CD4-positive, alpha-beta memory T cell (primary cell): ENCODE measurements around the gene CELF6. TPM values are rescaled to one million over a fixed set of nuclear protein-coding genes. Genes with fewer than 3 reads are reported as not detected.

Experiments used
- CTCF ChIA-PET: fragments of 350-600 bp; sonication (Branson Sonifier 250); formaldehyde crosslinking; loops from one replicate; lab custom pipeline; 2021; ENCODE audit warnings: inconsistent platforms; ENCODE audit not compliant: partially characterized antibody; lab: Charles Lee
- POLR2A ChIA-PET: fragments of 350-600 bp; sonication (Branson Sonifier 250); formaldehyde crosslinking; loops from one replicate; lab custom pipeline; 2021; ENCODE audit not compliant: partially characterized antibody; lab: Charles Lee
- DNase-seq, 5 donors: peaks; one replicate each; pipeline versions ENCODE4 v3.0.0 to v3.0.0-alpha.2; 2020 to 2022; ENCODE audit warnings: mixed read lengths in 1 of 5
- H3K27ac ChIP-seq: one replicate; pipeline ENCODE4 v1.7.0; 2013; ENCODE audit warnings: low read depth, low read length
- H3K27me3 ChIP-seq: 2 replicates; pipeline ENCODE4 v1.7.0; 2013; ENCODE audit warnings: mild to moderate bottlenecking, low read length, moderate library complexity; ENCODE audit not compliant: insufficient read depth
- H3K36me3 ChIP-seq: 2 replicates; pipeline ENCODE4 v1.7.0; 2013; ENCODE audit warnings: mild to moderate bottlenecking, low read length, moderate library complexity; ENCODE audit not compliant: insufficient read depth
- H3K4me1 ChIP-seq: 2 replicates; pipeline ENCODE4 v1.7.0; 2013; ENCODE audit warnings: mild to moderate bottlenecking, low read length, moderate library complexity; ENCODE audit not compliant: insufficient read depth
- H3K4me3 ChIP-seq, 2 donors: one replicate each; pipeline ENCODE4 v1.7.0; 2013; ENCODE audit warnings: low read length in 2 of 2, mild to moderate bottlenecking in 1 of 2
- H3K9me3 ChIP-seq, 2 donors: one replicate each; pipeline ENCODE4 v1.7.0; 2013; ENCODE audit warnings: low read length in 2 of 2, control low read depth in 1 of 2; ENCODE audit not compliant: control insufficient read depth in 1 of 2
- H3K27ac Mint-ChIP-seq, 7 donors: one replicate each; pipeline ENCODE4 v1.8.0; 2020 to 2021; ENCODE audit warnings: mixed read lengths in 7 of 7, mild to moderate bottlenecking in 6 of 7, inconsistent platforms in 3 of 7, moderate library complexity in 3 of 7
- H3K27me3 Mint-ChIP-seq, 2 donors: one replicate each; pipeline ENCODE4 v1.8.0; 2020 to 2021; ENCODE audit warnings: mixed read lengths in 2 of 2
- H3K36me3 Mint-ChIP-seq, 2 donors: one replicate each; pipeline ENCODE4 v1.8.0; 2020 to 2021; ENCODE audit warnings: mixed read lengths in 2 of 2, inconsistent platforms in 1 of 2, mild to moderate bottlenecking in 1 of 2
- H3K4me1 Mint-ChIP-seq, 4 donors: one replicate each; pipeline ENCODE4 v1.8.0; 2020 to 2021; ENCODE audit warnings: mixed read lengths in 4 of 4, mild to moderate bottlenecking in 1 of 4
- H3K4me3 Mint-ChIP-seq, 8 donors: one replicate each; pipeline ENCODE4 v1.8.0; 2020 to 2021; ENCODE audit warnings: mixed read lengths in 8 of 8, mild to moderate bottlenecking in 7 of 8, moderate library complexity in 6 of 8, inconsistent platforms in 3 of 8
- H3K9me3 Mint-ChIP-seq, 8 donors: one replicate each; pipeline ENCODE4 v1.8.0; 2020 to 2021; ENCODE audit warnings: mixed read lengths in 8 of 8, mild to moderate bottlenecking in 5 of 8, inconsistent platforms in 3 of 8, moderate library complexity in 1 of 8
- intact Hi-C: fragments of 100-400 bp; cut with micrococcal nuclease; formaldehyde crosslinking; loops from one replicate; pipeline ENCODE4 v1.15.1; 2023
- polyA plus RNA-seq, 2 donors: library from polyadenylated mRNA; unstranded; fragments of 300-500 nt; fragmentation: Illumina TruSeq; gene quantifications; one replicate each; pipeline ENCODE4 v1.2.3, GENCODE V29; 2021
- total RNA-seq, 2 experiments: library from RNA; stranded (reverse); gene quantifications; one replicate each; pipeline ENCODE4 v1.2.3, GENCODE V29; 2021

CELF6 gene
- total and polyA plus RNA-seq, 4 experiments from 2014 or later, result 2.6 to 4.9 TPM; not detected in 2

- DNase-seq, result peak in 4 of 5 donors; percentile 38 to 46 (median 42)
- Histone ChIP-seq H3K36me3 (no peaks in the 10 kb centered on the region), H3K4me1 (no peaks in the 10 kb centered on the region), H3K9me3 (no peaks in the 10 kb centered on the region), H3K27ac (no peak overlapping the region), H3K4me3 (no peak overlapping the region), H3K27me3 (no peaks in the 10 kb centered on the region)
- ChIA-PET CTCF (interaction anchor here (0.9 to 7.3 kb wide), 5 partner anchors 12 to 111 kb away, joined by 3 to 82 read pairs (median 4); partner anchors contain the start of gene GRAMD2A), POLR2A (interaction anchor here (1.3 kb wide), 1 partner anchor 58 kb away, joined by 3 read pairs; no protein-coding TSS in a partner anchor)
- H3K27ac Mint-ChIP-seq, result no peak overlapping the region
- intact Hi-C loops, result loop anchor here (1.0 kb wide), 1 partner anchor 87 kb away; no protein-coding TSS in a partner anchor
- no peaks in the 10 kb centered on the region for H3K27me3 Mint-ChIP-seq
- no peak overlapping the region for H3K4me3 Mint-ChIP-seq
- no peaks in the 10 kb centered on the region for H3K4me1 Mint-ChIP-seq
- H3K36me3 Mint-ChIP-seq, result no peaks in the 10 kb centered on the region
- no peaks in the 10 kb centered on the region for H3K9me3 Mint-ChIP-seq
Observed at GRCh38 chr15:72285927-72286516, 33.9 kb downstream of the CELF6 start.

GRCh38 chr15:72285402-72285801 lies 34.6 kb downstream of the CELF6 start:
- no peaks in the 10 kb centered on the region for H3K4me1 ChIP-seq
- Mint-ChIP-seq H3K4me3 (no peak overlapping the region), H3K27me3 (no peaks in the 10 kb centered on the region), H3K27ac (peak overlapping the region in 2 of 7 donors; percentile 12 to 37), H3K4me1 (no peaks in the 10 kb centered on the region), H3K36me3 (no peaks in the 10 kb centered on the region), H3K9me3 (no peaks in the 10 kb centered on the region)
- no peaks in the 10 kb centered on the region for H3K27me3 ChIP-seq
- ChIA-PET POLR2A (interaction anchor here (1.3 kb wide), 1 partner anchor 57 kb away, joined by 3 read pairs; no protein-coding TSS in a partner anchor), CTCF (interaction anchor here (0.7 to 7.3 kb wide), 6 partner anchors 12 to 111 kb away, joined by 3 to 82 read pairs (median 4); partner anchors contain the start of gene GRAMD2A)
- no peaks in the 10 kb centered on the region for H3K36me3 ChIP-seq
- no peak overlapping the region for H3K4me3 ChIP-seq
- intact Hi-C loops, result no loop called here
- DNase-seq, result no peak
- no peaks in the 10 kb centered on the region for H3K9me3 ChIP-seq
- no peak overlapping the region for H3K27ac ChIP-seq

DNA sequence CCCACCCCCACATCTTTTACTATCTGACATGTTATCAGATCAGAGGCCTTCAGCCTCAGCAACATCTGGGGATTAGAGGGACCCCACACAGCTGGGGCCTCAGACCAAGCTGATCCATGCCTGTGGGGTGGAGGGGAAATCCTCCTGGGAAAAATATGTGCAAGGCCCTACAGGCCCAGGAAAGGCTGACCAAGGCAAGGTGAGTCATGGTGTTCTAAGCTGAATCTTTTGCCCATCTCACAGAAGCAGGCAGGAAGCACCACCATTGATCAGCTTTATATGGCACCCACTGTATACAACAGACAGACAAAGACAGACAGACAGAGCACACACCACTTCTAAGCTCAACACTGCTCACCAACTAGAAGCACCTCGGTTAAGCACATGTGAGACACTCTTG lies 35.2 kb downstream of the CELF6 start:
- no peak overlapping the region for H3K4me3 ChIP-seq
- no peak overlapping the region for H3K27ac ChIP-seq
- CTCF ChIA-PET, result interaction anchor here (0.7 to 7.3 kb wide), 4 partner anchors 11 to 85 kb away, joined by 3 to 82 read pairs (median 15); partner anchors contain the start of gene GRAMD2A
- no peaks in the 10 kb centered on the region for H3K36me3 Mint-ChIP-seq
- H3K4me1 ChIP-seq, result no peaks in the 10 kb centered on the region
- intact Hi-C loops, result no loop called here
- H3K36me3 ChIP-seq, result no peaks in the 10 kb centered on the region
- H3K4me1 Mint-ChIP-seq, result no peaks in the 10 kb centered on the region
- no peak for DNase-seq
- no peaks in the 10 kb centered on the region for H3K27me3 Mint-ChIP-seq
- POLR2A ChIA-PET, result no interaction called here
- H3K9me3 Mint-ChIP-seq, result no peaks in the 10 kb centered on the region
- H3K27ac Mint-ChIP-seq, result peak overlapping the region in 1 of 7 donors; percentile 12
- no peaks in the 10 kb centered on the region for H3K9me3 ChIP-seq
- no peaks in the 10 kb centered on the region for H3K27me3 ChIP-seq
- H3K4me3 Mint-ChIP-seq, result no peak overlapping the region

DNA sequence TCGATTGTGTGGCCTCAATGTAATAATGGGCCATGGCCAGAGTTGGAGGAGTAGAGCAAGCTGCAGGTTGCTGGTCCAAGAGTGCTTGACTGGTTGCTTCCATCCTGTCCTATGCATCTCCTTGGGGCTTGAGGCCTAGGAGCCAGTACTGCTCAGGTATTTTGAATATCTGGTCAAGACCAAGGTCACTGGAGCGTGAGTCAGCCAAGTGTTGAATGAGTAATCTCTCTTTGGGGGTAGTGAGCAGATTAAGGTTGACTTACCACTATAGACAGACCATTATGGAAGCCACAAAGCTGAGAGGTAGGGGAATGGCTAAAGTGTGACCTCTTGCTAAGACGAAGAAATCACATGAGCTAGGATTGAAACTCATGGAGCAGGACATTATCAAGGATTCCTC lies 38.2 kb downstream of the CELF6 start:
- Mint-ChIP-seq H3K4me3 (no peak overlapping the region), H3K36me3 (no peaks in the 10 kb centered on the region), H3K4me1 (no peaks in the 10 kb centered on the region), H3K27me3 (no peaks in the 10 kb centered on the region), H3K27ac (no peak overlapping the region), H3K9me3 (no peaks in the 10 kb centered on the region)
- H3K36me3 ChIP-seq, result no peaks in the 10 kb centered on the region
- no peak overlapping the region for H3K27ac ChIP-seq
- DNase-seq, result no peak
- H3K27me3 ChIP-seq, result no peaks in the 10 kb centered on the region
- ChIA-PET CTCF (interaction anchor here (2.1 to 7.3 kb wide), 2 partner anchors 55 to 82 kb away, joined by 7 to 82 read pairs; partner anchors contain the start of gene GRAMD2A), POLR2A (interaction anchor here (0.8 kb wide), 1 partner anchor 54 kb away, joined by 3 read pairs; no protein-coding TSS in a partner anchor)
- no peak overlapping the region for H3K4me3 ChIP-seq
- no peaks in the 10 kb centered on the region for H3K9me3 ChIP-seq
- intact Hi-C loops, result no loop called here
- H3K4me1 ChIP-seq, result no peaks in the 10 kb centered on the region

- intact Hi-C loops, result no loop called here
- Histone ChIP-seq H3K27ac (no peak overlapping the region), H3K4me3 (no peak overlapping the region), H3K4me1 (no peaks in the 10 kb centered on the region), H3K27me3 (no peaks in the 10 kb centered on the region), H3K9me3 (no peaks in the 10 kb centered on the region), H3K36me3 (no peaks in the 10 kb centered on the region)
- ChIA-PET POLR2A (no interaction called here), CTCF (interaction anchor here (2.1 kb wide), 1 partner anchor 54 kb away, joined by 7 read pairs; no protein-coding TSS in a partner anchor)
- Mint-ChIP-seq H3K9me3 (no peaks in the 10 kb centered on the region), H3K4me1 (no peaks in the 10 kb centered on the region), H3K27ac (no peak overlapping the region), H3K27me3 (no peaks in the 10 kb centered on the region), H3K36me3 (no peaks in the 10 kb centered on the region), H3K4me3 (no peak overlapping the region)
- no peak for DNase-seq
Observed at GRCh38 chr15:72280751-72281150, 39.2 kb downstream of the CELF6 start.

DNA sequence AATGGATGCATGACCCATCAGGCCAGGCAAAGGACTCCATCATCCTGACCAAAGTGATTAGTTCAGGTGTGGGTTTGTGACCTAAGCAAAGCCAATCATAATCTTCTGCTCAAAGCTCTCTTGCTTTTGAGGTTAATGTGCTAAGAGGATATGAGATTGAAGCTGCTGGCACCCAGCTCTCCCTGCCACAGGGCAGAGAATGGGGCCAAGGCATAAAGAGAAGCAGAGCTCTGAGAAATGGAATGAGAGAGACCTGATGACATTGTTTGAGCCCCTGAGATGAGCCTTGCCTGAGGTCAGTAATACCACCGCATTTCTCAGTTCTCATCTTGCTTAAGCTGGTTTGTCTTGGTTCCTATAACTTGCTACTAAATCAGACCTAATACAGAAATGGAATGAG lies 41.2 kb downstream of the CELF6 start:
- H3K27ac Mint-ChIP-seq, result no peak overlapping the region
- H3K36me3 Mint-ChIP-seq, result no peaks in the 10 kb centered on the region
- no peaks in the 10 kb centered on the region for H3K27me3 ChIP-seq
- H3K36me3 ChIP-seq, result no peaks in the 10 kb centered on the region
- POLR2A ChIA-PET, result no interaction called here
- H3K4me3 Mint-ChIP-seq, result no peak overlapping the region
- peaks cover 0 to 1% (median 0%) of the 10 kb centered on the region in 8 donors for H3K9me3 Mint-ChIP-seq
- no peaks in the 10 kb centered on the region for H3K27me3 Mint-ChIP-seq
- H3K9me3 ChIP-seq, result no peaks in the 10 kb centered on the region
- intact Hi-C loops, result loop anchor here (10.0 kb wide), 1 partner anchor 96 kb away; the partner anchor contains the start of gene HEXA
- H3K4me3 ChIP-seq, result no peak overlapping the region
- CTCF ChIA-PET, result interaction anchor here (0.8 to 2.0 kb wide), 3 partner anchors 9 to 79 kb away, joined by 3 to 6 read pairs (median 5); no protein-coding TSS in a partner anchor
- no peak overlapping the region for H3K27ac ChIP-seq
- no peak for DNase-seq
- H3K4me1 Mint-ChIP-seq, result peaks cover 4 to 6% (median 5%) of the 10 kb centered on the region in 4 donors
- peaks cover 1% of the 10 kb centered on the region for H3K4me1 ChIP-seq

DNA sequence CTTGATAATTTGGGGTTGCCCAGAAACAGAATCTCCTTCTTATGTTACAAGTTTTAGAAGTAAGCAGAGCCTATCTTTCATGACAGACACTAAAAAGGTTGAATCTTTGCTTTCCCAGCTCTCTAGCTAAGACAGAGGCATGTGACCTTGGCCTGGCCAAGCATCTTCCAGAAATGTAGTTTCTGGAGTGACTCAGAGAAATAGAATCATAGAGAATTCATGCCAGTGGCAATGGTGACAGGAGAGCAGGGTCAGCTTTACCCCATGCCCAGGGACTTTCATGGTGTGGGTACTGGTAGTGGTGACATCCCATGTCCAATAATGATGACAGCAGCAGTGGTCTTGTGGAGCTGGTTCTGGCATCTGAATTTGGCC lies 43.6 kb downstream of the CELF6 start:
- H3K4me1 Mint-ChIP-seq, result peaks cover 16 to 27% (median 21%) of the 10 kb centered on the region in 4 donors
- H3K9me3 Mint-ChIP-seq, result peaks cover 0 to 1% (median 0%) of the 10 kb centered on the region in 8 donors
- no peaks in the 10 kb centered on the region for H3K9me3 ChIP-seq
- intact Hi-C loops, result loop anchor here (10.0 kb wide), 1 partner anchor 98 kb away; the partner anchor contains the start of gene HEXA
- no peak overlapping the region for H3K4me3 Mint-ChIP-seq
- no peaks in the 10 kb centered on the region for H3K36me3 Mint-ChIP-seq
- H3K36me3 ChIP-seq, result no peaks in the 10 kb centered on the region
- CTCF ChIA-PET, result no interaction called here
- DNase-seq, result no peak
- H3K27ac ChIP-seq, result no peak overlapping the region
- peaks cover 18% of the 10 kb centered on the region for H3K4me1 ChIP-seq
- POLR2A ChIA-PET, result no interaction called here
- H3K27me3 ChIP-seq, result no peaks in the 10 kb centered on the region
- H3K27me3 Mint-ChIP-seq, result no peaks in the 10 kb centered on the region
- H3K27ac Mint-ChIP-seq, result no peak overlapping the region
- H3K4me3 ChIP-seq, result no peak overlapping the region
